ENCODE measurements around the gene IRX2. TPM values are rescaled to one million over a fixed set of nuclear protein-coding genes. Genes with fewer than 3 reads are reported as not detected.

IRX2 gene
- total and polyA plus RNA-seq, 2 of the 4 experiments (the other 2 are of a cell fraction): 0.36 to 0.97 TPM

DNA sequence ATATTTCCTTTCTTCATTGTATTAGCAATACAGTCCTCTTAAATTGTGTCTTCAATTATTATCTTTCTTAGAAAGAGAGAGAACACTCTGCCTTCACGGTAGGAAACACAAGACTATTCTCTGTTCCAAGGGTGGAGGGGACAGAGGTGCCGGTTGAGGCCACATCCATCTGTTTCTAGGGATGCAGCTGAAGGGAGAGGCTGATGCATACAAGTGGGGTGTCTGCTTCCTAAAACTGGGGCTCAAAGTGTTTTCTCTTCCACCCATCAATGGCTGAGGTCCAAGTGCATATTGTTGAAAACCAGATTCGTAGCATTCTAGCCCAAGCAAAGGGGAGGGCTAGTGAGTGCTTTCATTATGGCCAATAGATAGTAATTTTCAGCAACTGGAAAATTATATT is 9.5 kb downstream of the IRX2 start:
- intact Hi-C loops (cut with micrococcal nuclease) (no loop called here), in situ Hi-C loops (cut with MboI; ENCODE audit: low sequenced_read_pairs) (no loop called here), dilution Hi-C loops (cut with HindIII; ENCODE audit: low sequenced_read_pairs, unreplicated experiment) (no loop called here)
- no peak overlapping the region for H4K91ac ChIP-seq (ENCODE audit: insufficient read depth, low read depth, low read length)
- H3K4ac ChIP-seq (ENCODE audit: low read depth, low read length): no peak overlapping the region
- no peak overlapping the region for H3K23ac ChIP-seq (ENCODE audit: low read depth, low read length)
- no peak overlapping the region for H3K56ac ChIP-seq (ENCODE audit: extremely low read depth, insufficient read depth, low read length)
- H2AFZ ChIP-seq (replicated peaks; ENCODE audit: low read length, poor library complexity): no peak overlapping the region
- no peak for DNase-seq
- H2BK5ac ChIP-seq (ENCODE audit: low read depth, low read length, poor library complexity, severe bottlenecking): no peak overlapping the region
- BruUV-seq (replicated peaks): no TSS peak
- ATAC-seq (ENCODE audit: low read depth): no peak
- no peak overlapping the region for H3K18ac ChIP-seq (ENCODE audit: low read depth, low read length)
- ChIA-PET POLR2A (ENCODE audit: unreplicated experiment) (no interaction called here), CTCF (no interaction called here)
- no peak overlapping the region for H2AK5ac ChIP-seq (ENCODE audit: low read depth, low read length)
- H2BK120ac ChIP-seq (ENCODE audit: low read depth, low read length): no peak overlapping the region
- no peaks in the 10 kb centered on the region for H3K4me1 ChIP-seq (ENCODE audit: control insufficient read depth, insufficient read depth, low read length)
- no CpG with 5 or more reads among the region's 3 CpGs for WGBS, 2 experiments (ENCODE audit: extremely low coverage in 2 of 2, insufficient read length in 1 of 2)
- no peak overlapping the region for H3K27ac ChIP-seq (ENCODE audit: insufficient read depth, low read length)
- H4K8ac ChIP-seq (ENCODE audit: low read depth in 2 of 2, low read length in 2 of 2): no peak overlapping the region
- H2BK15ac ChIP-seq (ENCODE audit: low read depth, low read length): no peak overlapping the region
- H3K9ac ChIP-seq (ENCODE audit: low read depth, low read length): no peak overlapping the region
- H3K79me1 ChIP-seq (ENCODE audit: low read depth in 1 of 2, low read length in 2 of 2): no peaks in the 10 kb centered on the region
- no peak overlapping the region for H3K14ac ChIP-seq (replicated peaks; ENCODE audit: low read depth, low read length)
- no peak overlapping the region for H4K5ac ChIP-seq (ENCODE audit: low read depth, low read length)
- H3K4me3 ChIP-seq (ENCODE audit: insufficient read depth, low read depth, low read length): no peak overlapping the region
- H3K36me3 ChIP-seq (ENCODE audit: control insufficient read depth, insufficient read depth, low read length): no peaks in the 10 kb centered on the region
- no peaks in the 10 kb centered on the region; the same call in 1 of the 2 replicates for H3K9me3 ChIP-seq (ENCODE audit: control insufficient read depth, insufficient read depth, low read length)
- H4K20me1 ChIP-seq (ENCODE audit: insufficient read depth, low read length): no peaks in the 10 kb centered on the region
- H2AK9ac ChIP-seq (replicated peaks; ENCODE audit: low read depth, low read length, poor library complexity): no peak overlapping the region
- TF ChIP-seq, protein P1, sequence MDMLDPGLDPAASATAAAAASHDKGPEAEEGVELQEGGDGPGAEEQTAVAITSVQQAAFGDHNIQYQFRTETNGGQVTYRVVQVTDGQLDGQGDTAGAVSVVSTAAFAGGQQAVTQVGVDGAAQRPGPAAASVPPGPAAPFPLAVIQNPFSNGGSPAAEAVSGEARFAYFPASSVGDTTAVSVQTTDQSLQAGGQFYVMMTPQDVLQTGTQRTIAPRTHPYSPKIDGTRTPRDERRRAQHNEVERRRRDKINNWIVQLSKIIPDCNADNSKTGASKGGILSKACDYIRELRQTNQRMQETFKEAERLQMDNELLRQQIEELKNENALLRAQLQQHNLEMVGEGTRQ (IDR thresholded peaks at IDR 0.05; ENCODE audit: low read depth, low read length): no peak
- TF ChIP-seq FOS (IDR thresholded peaks at IDR 0.05; ENCODE audit: low read depth, low read length): no peak
- TF ChIP-seq, protein P2, sequence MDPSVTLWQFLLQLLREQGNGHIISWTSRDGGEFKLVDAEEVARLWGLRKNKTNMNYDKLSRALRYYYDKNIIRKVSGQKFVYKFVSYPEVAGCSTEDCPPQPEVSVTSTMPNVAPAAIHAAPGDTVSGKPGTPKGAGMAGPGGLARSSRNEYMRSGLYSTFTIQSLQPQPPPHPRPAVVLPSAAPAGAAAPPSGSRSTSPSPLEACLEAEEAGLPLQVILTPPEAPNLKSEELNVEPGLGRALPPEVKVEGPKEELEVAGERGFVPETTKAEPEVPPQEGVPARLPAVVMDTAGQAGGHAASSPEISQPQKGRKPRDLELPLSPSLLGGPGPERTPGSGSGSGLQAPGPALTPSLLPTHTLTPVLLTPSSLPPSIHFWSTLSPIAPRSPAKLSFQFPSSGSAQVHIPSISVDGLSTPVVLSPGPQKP (IDR thresholded peaks at IDR 0.05; ENCODE audit: borderline replicate concordance, low read depth, low read length): no peak
- no peak for TF ChIP-seq CHD1 (IDR thresholded peaks at IDR 0.05; ENCODE audit: low read depth, low read length)
- no peak for TF ChIP-seq RCOR1 (IDR thresholded peaks at IDR 0.05; ENCODE audit: insufficient replicate concordance, low read length)
- TF ChIP-seq RAD21 (IDR thresholded peaks at IDR 0.05; ENCODE audit: low read length): no peak
- H3K4me2 ChIP-seq (ENCODE audit: low read depth, low read length): no peak overlapping the region
- H3K27me3 ChIP-seq (ENCODE audit: control insufficient read depth, insufficient read depth, low read length): peaks cover 24% of the 10 kb centered on the region
- H2BK20ac ChIP-seq (ENCODE audit: low read depth, low read length): no peak overlapping the region
- no peaks in the 10 kb centered on the region for H3K9me1 ChIP-seq (ENCODE audit: insufficient read depth, low read length)
